GM12878 (cell line): ENCODE measurements around the gene ADAMTSL3. TPM values are rescaled to one million over a fixed set of nuclear protein-coding genes. Genes with fewer than 3 reads are reported as not detected.

Source experiments
- ATAC-seq: fragments of 200-7000 bp; cut with Tn5 transposase; 3 replicates; pipeline ENCODE4 v1.9.1; 2020; ENCODE audit warnings: mild to moderate bottlenecking, moderate library complexity
- BruUV-seq: library from RNA; stranded (reverse); fragments of 400-500 nt; replicated peaks from 2 replicates; lab custom pipeline; 2021; lab: Mats Ljungman, UMichigan
- CTCF ChIA-PET: fragments of 300-600 bp; sonication (Branson Sonifier 250); formaldehyde crosslinking; extraction: SDS; loops from one replicate; lab custom pipeline; 2021; ENCODE audit warnings: inconsistent platforms; lab: Yijun Ruan, JAX
- POLR2A ChIA-PET: fragments of 350-600 bp; formaldehyde crosslinking; extraction: SDS; loops from one replicate; lab custom pipeline; 2021; ENCODE audit warnings: inconsistent platforms; lab: Charles Lee
- RAD21 ChIA-PET: fragments of 300-600 bp; sonication (Branson Sonifier 250); formaldehyde crosslinking; loops from one replicate; lab custom pipeline; 2023; ENCODE audit warnings: antibody characterized with exemption; ENCODE audit not compliant: unreplicated experiment; lab: Charles Lee
- SMC1A ChIA-PET: fragments of 300-600 bp; sonication (Branson Sonifier 250); formaldehyde crosslinking; loops from one replicate; lab custom pipeline; 2023; ENCODE audit not compliant: unreplicated experiment, uncharacterized antibody; lab: Charles Lee
- DNase-seq: peaks from one replicate; pipeline ENCODE4 v3.0.0-alpha.2; 2011; ENCODE audit warnings: low read depth, low spot score
- FAIRE-seq: peaks from 3 replicates; lab custom pipeline; 2011; peaks lifted over from hg19 to GRCh38; lab: Jason Lieb, UNC
- H2AFZ ChIP-seq: 2 replicates; pipeline ENCODE4 v1.6.0; 2011; ENCODE audit warnings: low read depth, low read length, control low read depth; ENCODE audit not compliant: control insufficient read depth
- H3K27ac ChIP-seq: 2 replicates; pipeline ENCODE4 v1.5.1; 2011; ENCODE audit warnings: control low read depth; ENCODE audit not compliant: control insufficient read depth, insufficient read depth
- H3K27me3 ChIP-seq, 2 experiments: replicated peaks in 1 of 2; 2 replicates each; pipeline versions ENCODE4 v1.6.0 to v1.6.1; 2011; ENCODE audit warnings: low read length in 1 of 2; ENCODE audit not compliant: control insufficient read depth in 2 of 2, insufficient read depth in 2 of 2
- H3K36me3 ChIP-seq, 2 experiments: 2 replicates each; pipeline ENCODE4 v1.5.1; 2011; ENCODE audit warnings: low read length in 1 of 2; ENCODE audit not compliant: control insufficient read depth in 2 of 2, insufficient read depth in 2 of 2
- H3K4me1 ChIP-seq: 2 replicates; pipeline ENCODE4 v1.6.1; 2011; ENCODE audit warnings: mild to moderate bottlenecking, low read length, moderate library complexity, mixed read lengths; ENCODE audit not compliant: control insufficient read depth, insufficient read depth
- H3K4me2 ChIP-seq: 2 replicates; pipeline ENCODE4 v1.6.0; 2011; ENCODE audit warnings: control low read depth; ENCODE audit not compliant: control insufficient read depth, insufficient read depth
- H3K4me3 ChIP-seq: fragments of 200-600 bp; sonication (generic); 2 replicates; pipeline ENCODE4 v1.5.1; 2016
- H3K79me2 ChIP-seq: 2 replicates; pipeline ENCODE4 v1.6.0; 2011; ENCODE audit warnings: low read length; ENCODE audit not compliant: control insufficient read depth, insufficient read depth
- H3K9ac ChIP-seq: 2 replicates; pipeline ENCODE4 v1.8.0; 2011; ENCODE audit warnings: low read length, control low read depth, mixed read lengths; ENCODE audit not compliant: control insufficient read depth, insufficient read depth
- H3K9me3 ChIP-seq: replicated peaks from 3 replicates; pipeline ENCODE4 v1.5.1; 2011; ENCODE audit warnings: mild to moderate bottlenecking, low read length; ENCODE audit not compliant: control insufficient read depth, insufficient read depth
- H4K20me1 ChIP-seq: 2 replicates; pipeline ENCODE4 v1.6.0; 2011; ENCODE audit not compliant: control insufficient read depth, insufficient read depth
- CHD4 ChIP-seq: fragments of 200-600 bp; sonication (generic); IDR thresholded peaks from 2 replicates; pipeline ENCODE4 v1.6.1; 2016; ENCODE audit warnings: mild to moderate bottlenecking
- CUX1 ChIP-seq: IDR thresholded peaks from 2 replicates; pipeline ENCODE4 v1.6.1; 2012; ENCODE audit warnings: improper control_type of control experiment, low read depth, low read length; ENCODE audit not compliant: insufficient replicate concordance
- EP300 ChIP-seq, 2 experiments: fragments of 150-350 bp in 1 of 2; IDR thresholded peaks; 2 replicates each; pipeline ENCODE4 v1.6.1; 2011 to 2012; ENCODE audit warnings: low read depth in 2 of 2, low read length in 2 of 2, borderline replicate concordance in 1 of 2, improper control_type of control experiment in 1 of 2, inconsistent platforms in 1 of 2; ENCODE audit not compliant: control insufficient read depth in 1 of 2
- KAT2A ChIP-seq: conservative IDR thresholded peaks from 2 replicates; pipeline ENCODE4 v1.6.1; 2011; ENCODE audit warnings: low read depth, low read length; ENCODE audit not compliant: control insufficient read depth
- MEF2B ChIP-seq: fragments of 450-650 bp; IDR thresholded peaks from 2 replicates; pipeline ENCODE4 v1.6.1; 2018; ENCODE audit warnings: mild to moderate bottlenecking, moderate library complexity; ENCODE audit not compliant: partially characterized antibody, poor library complexity, severe bottlenecking
- NR2C1 ChIP-seq: fragments of 450-650 bp; IDR thresholded peaks from 2 replicates; pipeline ENCODE4 v1.6.1; 2017; ENCODE audit warnings: antibody characterized with exemption, mild to moderate bottlenecking, moderate library complexity
- NRF1 ChIP-seq: conservative IDR thresholded peaks from 2 replicates; pipeline ENCODE4 v1.6.1; 2011; ENCODE audit warnings: mild to moderate bottlenecking, low read depth, low read length, improper control_type of control experiment
- RAD21 ChIP-seq: IDR thresholded peaks from 2 replicates; pipeline ENCODE4 v1.6.1; 2011; ENCODE audit warnings: mild to moderate bottlenecking, low read depth, low read length, moderate library complexity; ENCODE audit not compliant: insufficient read depth
- STAT1 ChIP-seq: fragments of 450-650 bp; conservative IDR thresholded peaks from 2 replicates; pipeline ENCODE4 v1.6.1; 2014; ENCODE audit warnings: antibody characterized with exemption, mild to moderate bottlenecking
- STAT3 ChIP-seq: IDR thresholded peaks from 2 replicates; pipeline ENCODE4 v1.6.1; 2011; ENCODE audit warnings: low read depth, low read length, improper control_type of control experiment
- TCF12 ChIP-seq: IDR thresholded peaks from 2 replicates; pipeline ENCODE4 v1.6.1; 2011; ENCODE audit warnings: low read depth, mild to moderate bottlenecking, low read length
- TCF3 ChIP-seq: IDR thresholded peaks from 2 replicates; pipeline ENCODE4 v1.6.1; 2012; ENCODE audit warnings: low read depth, mild to moderate bottlenecking, low read length, borderline replicate concordance; ENCODE audit not compliant: insufficient read depth
- TCF7 ChIP-seq: IDR thresholded peaks from 2 replicates; pipeline ENCODE4 v1.6.1; 2014; ENCODE audit warnings: antibody characterized with exemption, borderline replicate concordance
- ZNF24 ChIP-seq: fragments of 450-650 bp; IDR thresholded peaks from 2 replicates; pipeline ENCODE4 v1.6.1; 2017; ENCODE audit warnings: antibody characterized with exemption, mild to moderate bottlenecking
- WGBS: methylation state at CpG from one replicate; pipeline ENCODE4 v1.1.6; 2016; ENCODE audit warnings: low lambda C conversion rate; ENCODE audit not compliant: insufficient replicate concordance, insufficient coverage; ENCODE audit errors: missing lambda C conversion rate; 5-methylcytosine and 5-hydroxymethylcytosine counted together
- in situ Hi-C: fragments of 300-500 bp; cut with MboI; formaldehyde crosslinking; loops from 9 replicates; pipeline ENCODE4 v1.14.3; 2018; ENCODE audit warnings: mixed read lengths
- intact Hi-C: fragments of 100-400 bp; cut with micrococcal nuclease; formaldehyde crosslinking; loops from one replicate; pipeline ENCODE4 v1.14.2; 2022; ENCODE audit not compliant: unreplicated experiment
- polyA plus RNA-seq, 11 experiments: library from polyadenylated mRNA; depleted of rRNA in 4 of 11; unstranded in 6 of 11; stranded (reverse) in 5 of 11; fragments of >200 nt; fragmentation: Nextera tagmentation in 4 of 11; fragmentation: Illumina TruSeq in 1 of 11; extraction: Ambion mirVana in 4 of 11; extraction: Trizol in 1 of 11; gene quantifications; 1 replicate in 1 of 11; 2 replicates in 10 of 11; pipeline versions ENCODE4 v1.2.1 to v1.2.3, GENCODE V29; 2011 to 2016; ENCODE audit warnings: inconsistent platforms in 2 of 11, missing spikeins in 2 of 11, low read depth in 1 of 11
- total RNA-seq, 4 experiments: library from RNA; depleted of rRNA in 3 of 4; stranded (reverse); fragments of >200 nt in 3 of 4; fragmentation: Illumina TruSeq in 1 of 4; extraction: Trizol in 1 of 4; gene quantifications; 2 replicates each; pipeline versions ENCODE4 v1.2.1 to v1.2.3, GENCODE V29; 2013 to 2021

Gene ADAMTSL3
- total and polyA plus RNA-seq, 10 of the 15 experiments (the other 5 are each of a cell fraction or from before 2014, with no cell fraction given): 0.01 to 0.28 (median 0.13) TPM

GRCh38 chr15:83793069-83793468 lies 139.1 kb downstream of the ADAMTSL3 start:
- no TSS peak for BruUV-seq
- CTCF ChIA-PET: no interaction called here

More at GRCh38 chr15:83793069-83793468, 139.1 kb downstream of the ADAMTSL3 start:
- no peaks in the 10 kb centered on the region for H3K27me3 ChIP-seq
- 75% methylated on average over 5 of the region's 5 CpGs for WGBS
- H3K4me1 ChIP-seq: no peaks in the 10 kb centered on the region
- no peak overlapping the region for H2AFZ ChIP-seq
- intact Hi-C loops (no loop called here), in situ Hi-C loops (no loop called here)
- no peaks in the 10 kb centered on the region for H3K79me2 ChIP-seq
- no peaks in the 10 kb centered on the region for H3K9me3 ChIP-seq
- H3K4me2 ChIP-seq: no peak overlapping the region
- no peak for TF ChIP-seq NR2C1
- TF ChIP-seq NRF1: no peak
- no peak for TF ChIP-seq TCF7
- TF ChIP-seq ZNF24: no peak
- TF ChIP-seq KAT2A: no peak
- no peak for TF ChIP-seq CUX1
- TF ChIP-seq MEF2B: no peak
- TF ChIP-seq EP300 (IDR thresholded peaks at IDR 0.05; ENCODE audit: borderline replicate concordance in 1 of 2, control insufficient read depth in 1 of 2, low read depth in 2 of 2, low read length in 2 of 2): no peak
- TF ChIP-seq STAT3: no peak
- no peak for TF ChIP-seq CHD4
- TF ChIP-seq RAD21: no peak
- no peak for TF ChIP-seq STAT1
- TF ChIP-seq TCF3: no peak
- TF ChIP-seq TCF12: no peak
- FAIRE-seq (no peak), DNase-seq (no peak), ATAC-seq (no peak)
- H3K27ac ChIP-seq: no peak overlapping the region
- ChIA-PET SMC1A (no interaction called here), RAD21 (no interaction called here), POLR2A (no interaction called here)
- no peaks in the 10 kb centered on the region for H4K20me1 ChIP-seq
- H3K4me3 ChIP-seq: no peak overlapping the region
- H3K9ac ChIP-seq: no peak overlapping the region
- H3K36me3 ChIP-seq: no peaks in the 10 kb centered on the region
